Heart left ventricle (tissue), 13 donors: ENCODE results near the gene NLGN4X.

ENCODE experiments used
- CTCF ChIP-seq, 12 donors: fragments of 200-600 bp; sonication (generic) in 4 of 12; IDR thresholded peaks; one replicate each; pipeline versions ENCODE4 v1.5.0 to v1.8.0; 2018 to 2022; ENCODE audit warnings: antibody characterized with exemption in 12 of 12, mild to moderate bottlenecking in 5 of 12
- POLR2A ChIP-seq, 2 donors: fragments of 450-650 bp; IDR thresholded peaks; one replicate each; pipeline ENCODE4 v1.6.1; 2017; ENCODE audit warnings: antibody characterized with exemption in 2 of 2, mild to moderate bottlenecking in 2 of 2, moderate library complexity in 2 of 2
- donor health status: ischemic (EF 13 %, LVEDD 7.1; RV severe dilation, severe dysfunction).
- donor health status: DM: no; HTN: yes; CAD: no.
- donor health status: DM: no; HTN: no; CAD: no.
- donor health status: ischemic (EF 25% LVEDD 6.9; RV normal size, moderate dysfunction).
- donor health status: ischemic (EF 25% LVEDD 5.7; RV mildly dilated, moderate dysfunction).
- donor health status: ischemic (EF 35%, LVEDD 5.7; RV mildly dilated, moderate dysfunction).
- donor health status: nonischemic (EF 11% LVEDD 7.7; RV severe dilation, severe dysfunction).
- donor health status: DM: yes; HTN: yes; CAD: no.
- donor health status: PGD.
- donor health status: ischemic (EF 29% LVEDD 5.4; RV normal size, mild dysfunction).
- donor health status: nonischemic (EF 23%, LVEDD 6.1; RV moderate dilation, normal function).

- no peak for TF ChIP-seq CTCF (IDR thresholded peaks at IDR 0.05)
- TF ChIP-seq POLR2A (IDR thresholded peaks at IDR 0.05), result no peak
Observed at GRCh38 chrX:5898463-5898862, 330.2 kb downstream of the NLGN4X start.
